Hematopoietic multipotent progenitor cell (in vitro differentiated cells): Measurements from ENCODE around the gene SLC6A3. TPM values are rescaled to one million over a fixed set of nuclear protein-coding genes. Genes with fewer than 3 reads are reported as not detected.

Experiments used
- DNase-seq, 3 donors: peaks; one replicate each; pipeline ENCODE4 v3.0.0-alpha.2; 2011 to 2015; ENCODE audit warnings: low read depth in 2 of 3, low spot score in 2 of 3
- total RNA-seq: library from RNA; depleted of rRNA; stranded (reverse); fragments of >200 nt; gene quantifications from one replicate; pipeline ENCODE4 v1.2.3, GENCODE V29; 2012

SLC6A3 gene
- total RNA-seq, result not detected

DNA sequence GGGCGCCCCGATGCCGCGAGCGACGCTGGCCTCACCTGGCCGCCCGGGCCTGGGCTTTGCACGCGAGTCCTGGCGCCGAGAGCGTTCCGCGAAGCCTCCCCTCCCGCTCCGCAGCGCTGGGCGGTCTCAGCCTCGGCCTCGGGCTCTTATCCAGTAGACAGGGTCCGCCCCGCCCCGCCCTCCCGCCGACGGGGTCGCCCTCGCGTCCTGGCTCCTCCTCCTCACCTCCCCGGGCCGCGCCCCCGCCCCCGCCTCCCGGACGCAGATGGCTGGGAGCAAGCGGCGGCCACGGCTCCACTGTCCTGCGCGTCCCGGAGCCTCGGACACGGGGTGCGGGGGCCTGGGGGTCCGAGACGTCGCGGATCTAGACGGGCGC, at the start of gene SLC6A3:
Gene SLC6A3, minus strand, starts transcription at position 128 of the 376 bp plus-strand sequence. CDS start 2,243 bp downstream, outside the sequence.
- DNase-seq, result peak in 2 of 3 donors; percentile 24 to 30

DNA sequence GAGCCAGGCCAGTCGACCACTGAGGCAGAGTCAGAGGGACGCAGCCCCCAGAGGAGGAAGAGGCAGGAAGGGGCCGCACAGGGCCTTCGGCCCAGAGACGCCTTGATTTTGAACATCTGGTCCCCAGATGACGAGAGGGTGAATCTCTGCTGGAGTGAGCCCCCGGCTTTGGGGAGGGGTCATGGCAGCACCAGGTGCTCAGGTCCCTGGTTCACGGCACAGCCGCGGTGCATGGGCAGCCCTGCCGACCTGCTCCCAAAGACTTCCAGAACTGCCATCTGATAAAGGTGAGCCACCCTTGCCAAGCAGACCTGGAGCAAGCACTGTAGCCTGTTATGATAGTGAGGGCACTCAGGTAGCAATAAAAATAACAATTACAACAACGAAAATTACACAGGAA, 48.7 kb upstream of the SLC6A3 start:
- DNase-seq, result no peak

DNA sequence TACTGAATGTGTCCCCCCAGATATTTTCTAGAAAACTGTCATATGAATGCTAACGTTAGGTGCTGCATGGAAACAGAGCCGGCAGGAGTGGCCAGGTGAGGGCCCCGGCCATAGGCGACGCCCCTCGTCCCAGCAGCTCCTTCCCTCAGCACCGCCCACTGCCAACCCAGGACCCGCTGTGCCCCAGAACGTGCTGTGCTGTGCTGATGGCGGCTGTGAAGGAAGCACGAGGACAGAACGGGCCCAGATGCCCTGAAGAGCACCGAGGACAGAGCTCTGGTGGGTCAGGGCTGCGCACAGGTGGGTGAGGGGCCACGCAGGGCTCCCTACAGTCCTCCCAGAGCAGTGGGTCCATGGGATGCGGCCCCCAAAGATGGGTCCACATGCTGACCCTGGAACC, 48.2 kb upstream of the SLC6A3 start:
- DNase-seq, result no peak

DNA sequence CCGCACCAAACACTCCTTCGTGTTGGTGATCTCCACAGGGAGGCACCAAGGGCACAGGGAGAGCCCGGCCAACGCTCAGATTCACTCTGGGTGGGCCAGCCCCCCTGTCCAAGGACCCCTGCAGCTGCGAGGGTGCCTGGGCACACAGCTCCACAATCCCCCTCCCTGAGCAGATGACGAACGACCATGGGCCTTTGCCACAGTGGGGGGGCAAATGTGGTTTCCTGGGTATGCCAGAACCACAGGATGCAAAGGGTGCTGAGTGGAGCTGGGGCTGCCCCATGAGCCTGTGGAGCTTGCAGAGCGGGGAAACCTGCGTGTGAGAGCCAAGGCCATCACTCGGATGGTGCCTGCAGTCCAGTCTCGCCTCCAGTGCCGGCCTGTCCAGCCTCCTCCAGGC, 47.5 kb upstream of the SLC6A3 start:
- DNase-seq, result peak in 1 of 3 donors; percentile 16

DNA sequence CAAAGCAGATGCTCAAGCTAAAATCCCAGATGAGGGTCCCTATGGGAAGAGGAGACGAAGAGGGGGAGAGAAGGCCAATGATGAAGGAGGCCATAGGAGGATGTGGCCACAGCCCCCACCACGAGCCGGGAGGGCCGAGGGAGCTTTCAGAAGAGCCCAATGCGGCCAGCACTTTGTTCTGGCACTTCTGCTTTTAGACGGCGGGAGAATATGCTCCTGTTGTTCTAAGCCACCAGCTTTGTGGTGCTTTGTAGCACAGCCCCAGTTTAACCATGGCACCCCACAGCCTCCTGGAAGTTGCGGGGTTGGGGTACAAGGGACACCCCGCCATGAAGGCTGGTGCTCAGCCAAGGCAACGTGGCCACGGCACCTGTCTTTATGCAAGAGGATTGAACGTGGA, 45.1 kb upstream of the SLC6A3 start:
- DNase-seq, result no peak

DNA sequence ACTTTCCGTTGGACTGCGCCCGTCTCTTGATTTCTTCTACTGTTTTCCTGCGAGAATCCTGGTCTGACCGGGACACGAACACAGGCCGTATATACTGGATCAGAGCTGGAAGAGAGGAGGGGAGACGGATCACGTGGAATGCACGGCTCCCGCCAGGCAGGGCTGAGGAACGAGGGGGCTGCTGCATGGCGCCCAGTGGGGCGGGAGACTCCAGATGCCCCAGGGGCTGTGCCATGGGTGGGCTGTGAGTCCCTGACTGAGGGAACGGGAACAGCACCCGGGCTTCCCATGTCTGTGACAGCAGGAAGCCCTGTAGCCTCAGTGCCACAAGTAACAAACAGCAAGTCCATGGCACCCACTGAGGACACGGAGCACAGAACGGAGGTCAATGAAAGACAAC, 44.5 kb upstream of the SLC6A3 start:
- no peak for DNase-seq

DNA sequence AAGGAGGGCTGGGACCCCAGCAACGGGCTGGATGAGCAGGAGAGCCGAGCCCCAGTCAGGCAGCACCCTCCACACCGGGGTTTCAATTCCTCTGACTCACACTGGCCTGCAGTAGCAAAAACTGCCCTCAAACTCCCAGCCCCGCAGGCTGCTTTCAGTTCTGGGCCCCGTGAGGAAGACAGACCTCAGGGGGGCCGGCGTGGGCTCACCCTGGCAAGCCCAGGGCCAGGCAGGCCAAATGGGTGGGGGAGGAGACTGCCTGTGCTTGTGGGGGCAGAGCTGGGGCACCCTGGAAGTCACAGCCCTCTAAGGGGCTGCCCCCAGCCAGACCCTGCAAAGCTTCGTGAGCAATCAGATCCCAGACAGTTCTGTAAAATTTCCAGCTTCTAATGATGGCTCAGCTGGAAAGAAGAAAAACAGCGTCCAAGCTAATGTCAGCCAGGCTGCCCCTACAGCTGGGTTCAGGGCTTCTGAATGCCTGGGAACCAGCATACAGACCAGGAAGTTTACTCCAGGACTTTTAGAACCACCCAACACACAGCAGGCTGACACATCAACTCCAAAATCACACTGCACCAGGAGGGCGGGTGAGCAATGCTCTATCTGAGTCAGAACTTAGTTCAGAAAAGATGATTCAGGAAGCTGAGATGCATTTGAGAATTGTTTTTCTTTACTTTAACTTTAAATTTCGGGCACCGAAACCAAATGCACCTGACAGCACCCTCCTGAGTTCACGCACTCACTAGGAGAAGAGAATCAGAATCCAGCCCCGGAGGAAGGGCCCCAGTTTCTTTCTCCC, 43.8 kb upstream of the SLC6A3 start:
- no peak for DNase-seq

DNA sequence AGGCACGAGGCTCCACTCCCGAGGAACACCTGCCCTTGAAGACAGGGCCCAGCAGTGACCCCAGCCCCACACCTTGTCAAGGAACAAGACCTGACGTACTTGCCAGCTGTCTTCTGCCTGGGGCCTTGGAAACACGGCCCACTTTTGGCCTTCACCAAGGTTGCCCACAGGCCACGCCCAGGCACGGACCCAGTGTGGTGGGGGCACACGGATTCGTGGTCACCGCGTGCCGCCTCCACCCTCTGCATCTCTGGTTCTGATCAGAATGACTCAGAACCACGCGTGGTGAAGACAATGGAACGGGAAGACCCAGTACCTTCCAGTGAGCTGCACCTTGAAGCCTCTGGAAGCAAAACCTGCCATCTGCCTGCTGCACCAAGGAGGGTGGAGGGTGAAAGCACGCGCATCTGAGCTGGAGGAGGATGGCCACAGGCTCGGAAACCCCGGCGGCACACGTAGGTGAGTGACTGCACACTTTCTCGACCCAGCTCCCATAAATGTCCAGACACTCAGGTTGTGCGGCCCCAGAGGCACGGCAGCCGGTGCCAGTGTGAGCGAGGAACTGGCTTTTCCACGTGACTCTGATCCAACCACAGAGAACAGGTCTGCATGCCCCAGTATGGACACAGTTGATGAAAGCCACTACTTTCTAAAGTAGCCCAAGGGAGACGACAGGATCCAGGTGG, 42.0 kb upstream of the SLC6A3 start:
- no peak for DNase-seq

DNA sequence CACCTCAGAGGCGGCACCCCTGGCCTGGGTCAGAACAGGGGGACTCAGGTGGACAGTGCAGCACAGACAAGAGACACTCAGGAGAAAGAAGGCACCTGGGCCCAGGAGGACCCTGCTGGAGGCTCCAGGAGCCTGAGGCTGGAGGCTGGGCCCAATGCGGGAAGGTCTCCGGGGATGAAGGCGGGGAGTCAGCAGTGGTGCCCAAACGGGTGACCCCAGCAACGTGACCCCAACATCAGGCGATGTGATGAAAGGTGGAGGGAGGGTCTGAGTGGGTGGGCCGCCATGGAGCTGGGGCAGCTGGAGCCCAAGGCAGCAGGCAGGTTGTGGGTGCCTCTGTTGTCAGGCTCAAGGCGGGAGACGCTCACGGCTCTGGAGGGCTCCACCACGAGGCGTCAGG, 41.0 kb upstream of the SLC6A3 start:
- no peak for DNase-seq

DNA sequence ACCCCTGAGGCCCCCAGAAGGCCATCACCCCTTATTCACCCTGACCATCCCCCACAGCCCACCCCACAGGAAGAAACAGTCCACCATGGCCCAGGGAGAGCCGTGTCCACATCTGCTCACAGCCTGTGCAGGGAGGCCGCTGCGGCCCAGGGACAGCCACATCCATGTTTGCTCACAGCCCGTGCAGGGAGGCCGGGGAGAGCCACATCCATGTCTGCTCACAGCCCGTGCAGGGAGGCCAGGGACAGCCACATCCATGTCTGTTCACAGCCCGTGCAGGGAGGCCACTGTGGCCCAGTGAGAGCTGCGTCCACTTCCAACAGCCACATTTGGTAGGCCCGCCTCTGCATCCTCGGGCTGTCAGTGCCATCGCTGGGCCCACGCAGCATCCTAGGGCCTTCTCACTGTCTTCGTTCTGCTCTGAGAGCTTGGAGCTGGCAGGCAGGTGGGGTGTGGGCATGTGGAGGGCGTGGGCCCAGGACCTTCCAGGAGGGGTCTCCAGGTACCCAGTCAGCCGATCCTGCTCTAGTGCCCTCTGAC, 40.4 kb upstream of the SLC6A3 start:
- no peak for DNase-seq

DNA sequence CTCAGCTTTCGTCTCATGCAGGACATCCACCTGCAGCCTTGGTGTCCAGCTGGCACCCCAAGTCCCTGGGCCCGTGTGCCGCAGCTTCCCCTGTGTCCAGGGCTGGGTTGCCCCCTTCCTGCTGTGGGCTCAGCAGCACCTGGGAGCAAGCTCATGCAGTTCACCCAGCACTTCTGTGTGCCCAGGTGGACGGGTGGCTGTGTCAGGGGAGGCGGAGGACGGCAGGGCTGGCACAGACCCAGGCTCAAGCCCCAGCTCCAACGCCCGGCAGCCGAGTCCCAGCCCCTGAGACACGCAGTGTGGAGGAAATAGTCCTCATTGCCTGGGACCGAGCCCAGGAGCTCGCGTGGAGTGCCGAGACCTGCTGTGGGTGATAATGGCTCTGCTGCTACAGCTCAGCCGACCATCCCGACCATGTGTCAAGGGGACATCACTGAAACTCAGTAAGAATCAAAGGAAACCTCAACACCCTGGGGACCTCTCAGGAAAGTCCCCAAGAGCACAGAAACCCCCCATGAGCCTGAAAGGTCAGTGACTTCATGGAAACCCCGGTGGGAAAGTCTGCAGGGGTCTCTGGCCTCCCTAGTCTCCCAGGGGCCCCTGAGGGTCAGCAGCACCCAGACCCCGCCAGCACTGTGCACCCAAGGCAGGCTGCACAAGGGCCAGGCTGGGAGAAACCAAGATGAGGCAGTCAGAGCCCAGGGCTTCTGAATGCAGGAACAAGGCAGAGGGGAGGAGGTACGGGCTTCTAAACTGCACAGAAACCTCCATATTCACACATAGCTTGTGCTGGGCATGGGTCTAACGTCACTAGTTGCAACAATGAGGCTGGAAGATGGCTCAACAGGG, 39.7 kb upstream of the SLC6A3 start:
- DNase-seq, result no peak

DNA sequence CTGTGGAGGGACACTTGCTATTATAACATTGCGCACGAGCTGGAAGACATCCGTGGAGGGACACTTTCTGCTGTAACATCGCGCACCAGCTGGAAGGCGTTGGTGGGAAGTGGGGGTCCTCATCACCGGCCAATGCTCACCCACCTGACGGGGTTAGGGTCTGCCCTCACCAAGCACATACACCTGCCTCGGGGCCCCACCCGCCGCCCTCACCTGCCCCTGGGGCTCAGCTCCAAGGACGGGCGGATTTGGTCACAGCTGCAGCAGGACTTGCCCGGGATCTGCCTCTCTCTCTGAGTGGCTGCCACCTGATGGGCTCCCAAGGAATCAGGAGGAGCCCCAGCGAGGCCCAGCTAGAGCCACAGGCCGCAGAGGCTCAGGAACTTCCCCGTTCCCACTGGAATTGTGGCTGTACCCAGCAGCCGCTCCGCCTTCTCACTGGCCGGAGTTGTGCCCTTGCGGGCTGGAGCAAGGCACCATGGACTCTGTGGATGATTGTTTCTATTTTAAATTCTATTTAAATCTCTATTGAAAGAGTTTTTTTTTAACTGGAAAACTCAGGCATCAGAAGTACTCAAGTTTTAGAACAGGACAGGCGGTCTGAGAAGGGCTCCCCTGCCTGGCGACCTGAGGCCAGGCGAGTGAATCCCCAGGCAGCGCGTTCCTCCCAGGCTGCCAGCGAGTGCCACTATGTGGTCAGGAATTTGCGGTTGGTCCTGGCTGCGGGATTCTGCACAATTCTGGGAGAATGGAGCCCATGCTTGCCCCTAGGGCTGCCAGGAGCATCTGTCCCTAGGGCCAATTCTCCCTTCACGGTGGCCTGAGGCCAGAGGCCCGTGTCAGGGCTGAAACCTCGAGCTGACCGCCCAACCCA, 38.9 kb upstream of the SLC6A3 start:
- no peak for DNase-seq

DNA sequence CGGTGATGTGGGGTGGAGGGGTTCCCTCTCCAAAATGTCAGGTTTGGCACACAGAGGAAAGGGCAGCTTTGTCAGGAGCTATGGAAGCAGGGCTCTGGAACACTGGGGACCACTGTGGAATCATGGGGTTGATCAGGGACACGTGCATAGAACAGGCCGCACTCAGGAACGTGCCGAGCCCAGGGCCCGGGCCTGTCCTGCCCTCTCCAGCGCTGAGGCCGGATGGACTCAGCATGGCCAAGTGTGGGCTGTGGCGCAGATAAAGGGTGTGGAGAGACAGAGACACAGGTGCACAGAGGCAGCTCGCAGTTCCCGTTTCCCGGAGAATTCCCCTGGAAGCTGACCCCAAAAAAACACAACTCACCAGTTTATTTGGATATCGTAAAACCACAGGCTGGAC, 37.8 kb upstream of the SLC6A3 start:
- DNase-seq, result no peak

DNA sequence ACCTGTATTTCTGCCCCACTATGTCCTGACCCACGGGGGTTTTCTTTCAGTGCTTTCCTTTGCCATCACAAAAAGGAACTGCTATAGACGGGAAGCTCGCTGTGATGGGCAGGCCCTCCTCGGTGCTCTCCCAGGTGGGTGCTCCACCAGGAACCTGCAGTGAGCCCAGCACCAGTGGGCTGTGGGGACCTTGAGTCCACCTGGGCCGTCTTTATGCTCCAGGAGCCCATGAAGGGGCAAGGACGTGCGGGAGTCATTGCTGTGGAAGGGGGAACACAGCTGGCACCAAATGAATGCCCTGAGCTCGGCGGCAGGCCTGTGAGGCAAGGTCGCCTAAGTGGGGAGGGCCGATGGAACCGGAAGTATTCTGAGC, 36.7 kb upstream of the SLC6A3 start:
- DNase-seq, result no peak

DNA sequence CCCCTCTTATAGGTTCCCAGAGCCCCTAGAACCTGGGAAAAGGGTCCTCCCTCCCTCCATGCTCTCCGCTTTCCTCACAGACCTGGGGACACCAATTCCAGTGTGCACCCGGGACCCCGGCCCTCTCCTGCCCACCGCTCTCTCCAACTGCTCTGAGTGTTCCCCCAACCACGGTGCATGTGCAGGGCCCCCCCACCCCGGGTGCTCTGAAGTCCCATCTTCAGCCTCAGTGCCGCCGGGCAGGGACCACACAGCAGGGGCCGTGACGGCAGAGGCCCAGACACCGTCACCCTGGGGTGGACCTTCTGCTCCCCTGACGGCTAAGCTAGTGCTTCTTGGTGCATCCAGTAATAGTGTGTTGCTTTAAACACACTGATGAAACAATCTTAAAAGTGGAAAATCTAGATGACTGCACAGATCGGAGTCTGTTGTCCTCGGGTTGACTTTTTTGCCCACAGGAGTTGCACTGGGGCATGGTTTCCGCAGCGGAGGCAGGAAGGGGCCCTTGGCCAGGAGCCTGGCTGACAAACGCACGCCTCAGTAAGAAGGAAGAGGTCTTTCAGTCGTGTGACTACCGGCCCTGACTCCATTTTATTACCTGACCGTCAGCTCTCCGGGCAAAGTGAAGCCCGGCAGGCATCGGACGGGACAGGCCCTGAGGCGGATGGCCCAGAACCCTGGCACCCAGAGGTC, 36.2 kb upstream of the SLC6A3 start:
- DNase-seq, result no peak

DNA sequence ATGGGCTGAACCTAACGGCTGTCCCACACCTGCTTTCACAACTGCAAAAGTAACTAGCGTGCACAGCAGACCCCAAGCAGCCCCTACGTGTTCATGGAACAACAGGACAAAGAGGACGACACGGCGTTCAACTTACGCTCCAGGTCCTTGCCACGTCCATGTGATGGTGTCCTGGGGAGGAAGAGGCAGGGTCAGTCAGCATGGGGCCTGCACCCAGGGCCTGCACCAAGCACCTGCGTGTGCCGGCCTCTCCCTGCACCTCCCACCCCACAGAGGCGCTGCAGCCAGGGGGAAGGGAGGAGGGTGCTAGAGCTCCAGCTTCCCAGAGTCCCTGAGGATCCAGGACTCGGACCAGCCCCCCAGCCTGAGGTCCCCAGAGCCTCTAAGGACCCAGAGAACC, 35.6 kb upstream of the SLC6A3 start:
- no peak for DNase-seq

DNA sequence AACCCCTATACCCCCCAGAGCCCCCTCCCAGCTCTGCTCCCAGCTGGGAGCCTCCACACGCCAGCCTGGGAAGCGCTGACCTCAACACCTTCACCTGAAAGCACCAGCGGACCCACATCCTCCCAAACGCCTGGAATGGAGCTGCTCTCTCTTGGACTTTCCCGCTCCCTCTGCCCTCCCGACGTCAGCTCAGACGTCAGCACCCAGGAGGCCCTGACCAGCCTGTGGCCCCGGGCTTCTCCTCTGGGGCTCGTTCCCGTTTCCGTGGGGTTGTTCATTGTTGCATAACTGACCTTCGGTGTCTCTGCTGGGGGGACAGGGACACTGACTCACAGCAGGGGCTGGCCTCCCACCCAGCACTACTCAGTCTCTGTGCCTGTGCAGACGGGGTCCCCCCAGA, 35.0 kb upstream of the SLC6A3 start:
- DNase-seq, result no peak

DNA sequence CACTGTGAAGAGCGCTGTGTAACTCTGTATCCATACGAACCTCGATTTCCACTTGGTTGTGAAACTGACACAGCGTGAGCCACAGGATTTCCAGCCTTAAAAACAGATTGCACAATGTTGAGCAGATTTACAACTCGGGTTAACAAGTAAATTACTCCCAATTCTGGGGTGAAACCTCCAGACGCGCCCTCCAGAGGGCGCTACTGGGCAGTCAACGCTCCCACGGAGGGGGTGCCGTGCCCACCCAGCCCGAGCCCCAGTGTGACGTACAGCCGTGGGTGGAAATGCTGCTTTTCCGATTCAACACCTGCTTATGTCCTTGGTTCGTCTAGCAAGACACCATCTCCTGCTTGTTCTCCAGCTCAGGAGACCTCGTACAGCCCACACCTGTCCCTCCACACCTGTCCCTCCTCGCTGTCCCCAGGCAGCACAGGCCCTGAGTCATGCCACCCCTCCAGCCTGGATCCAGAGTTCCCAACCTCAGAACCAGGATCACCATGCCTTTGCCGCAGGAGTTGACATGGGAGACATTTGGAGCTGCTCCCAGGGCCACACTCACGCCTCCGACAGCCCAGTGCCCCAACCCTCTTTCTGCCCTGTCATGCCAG, 34.4 kb upstream of the SLC6A3 start:
- DNase-seq, result peak; percentile 19 to 59 (median 59)

DNA sequence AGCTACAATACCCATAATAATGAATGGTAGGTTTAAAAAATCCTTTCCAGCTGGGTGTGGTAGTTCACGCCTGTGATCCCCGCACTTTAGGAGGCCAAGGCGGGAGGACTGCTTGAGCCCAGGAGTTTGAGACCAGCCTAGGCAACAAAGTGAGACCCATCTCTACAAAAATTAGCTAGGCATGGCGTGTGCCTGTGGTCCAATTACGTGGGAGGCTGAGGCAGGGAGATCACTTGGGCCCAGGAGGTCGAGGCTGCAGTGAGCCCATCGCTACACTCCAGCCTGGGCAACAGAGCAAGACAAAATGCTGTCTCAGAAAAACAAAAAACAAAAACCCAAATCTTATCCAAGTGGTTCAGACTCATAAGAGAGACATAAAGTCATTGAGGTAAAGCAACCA, 33.8 kb upstream of the SLC6A3 start:
- DNase-seq, result no peak
